ENCODE results near the gene PKM.
A peak's percentile ranks its signal among the peaks of the same experiment; 100 is the strongest.

Gene PKM

GRCh38 chr15:72161361-72162132 is 69.4 kb downstream of the PKM start:
- H3K9me3 ChIP-seq (ENCODE audit: insufficient read depth, low read depth, low read length), result no peaks in the 10 kb centered on the region
- no peak overlapping the region for H3K9ac ChIP-seq (ENCODE audit: low read depth, low read length)
- H3K36me3 ChIP-seq (ENCODE audit: insufficient read depth, low read depth, low read length), result no peaks in the 10 kb centered on the region
- H3K27me3 ChIP-seq (ENCODE audit: insufficient read depth, low read length), result no peaks in the 10 kb centered on the region
- H3K4me3 ChIP-seq (ENCODE audit: low read length), result no peak overlapping the region
- no peak overlapping the region for H3K27ac ChIP-seq (ENCODE audit: low read length)
- no peaks in the 10 kb centered on the region for H3K4me1 ChIP-seq (ENCODE audit: insufficient read depth, low read length)

- Histone ChIP-seq H3K9ac (ENCODE audit: low read depth, low read length) (no peak overlapping the region), H3K27me3 (ENCODE audit: insufficient read depth, low read length) (peaks cover 2% of the 10 kb centered on the region), H3K4me1 (ENCODE audit: insufficient read depth, low read length) (peaks cover 1% of the 10 kb centered on the region; the same call in 1 of the 2 replicates), H3K36me3 (ENCODE audit: insufficient read depth, low read depth, low read length) (no peaks in the 10 kb centered on the region), H3K27ac (ENCODE audit: low read length) (no peak overlapping the region), H3K4me3 (ENCODE audit: low read length) (no peak overlapping the region), H3K9me3 (ENCODE audit: insufficient read depth, low read depth, low read length) (no peaks in the 10 kb centered on the region)
Observed at GRCh38 chr15:72160696-72161245, 70.2 kb downstream of the PKM start.

GRCh38 chr15:72156928-72157327 is 74.1 kb downstream of the PKM start:
- no peaks in the 10 kb centered on the region for H3K36me3 ChIP-seq (ENCODE audit: insufficient read depth, low read depth, low read length)
- peaks cover 3% of the 10 kb centered on the region; the same call in 1 of the 2 replicates for H3K4me1 ChIP-seq (ENCODE audit: insufficient read depth, low read length)
- peaks cover 16% of the 10 kb centered on the region for H3K27me3 ChIP-seq (ENCODE audit: insufficient read depth, low read length)
- no peak overlapping the region for H3K4me3 ChIP-seq (ENCODE audit: low read length)
- H3K27ac ChIP-seq (ENCODE audit: low read length), result no peak overlapping the region
- H3K9ac ChIP-seq (ENCODE audit: low read depth, low read length), result no peak overlapping the region
- H3K9me3 ChIP-seq (ENCODE audit: insufficient read depth, low read depth, low read length), result no peaks in the 10 kb centered on the region

GRCh38 chr15:72155635-72156616 is 75.1 kb downstream of the PKM start:
- peak overlapping the region; percentile 35; the same call in 1 of the 2 replicates for H3K4me3 ChIP-seq (ENCODE audit: low read length)
- peaks cover 3% of the 10 kb centered on the region; the same call in 1 of the 2 replicates for H3K4me1 ChIP-seq (ENCODE audit: insufficient read depth, low read length)
- H3K27ac ChIP-seq (ENCODE audit: low read length), result no peak overlapping the region
- H3K27me3 ChIP-seq (ENCODE audit: insufficient read depth, low read length), result peaks cover 16% of the 10 kb centered on the region
- H3K36me3 ChIP-seq (ENCODE audit: insufficient read depth, low read depth, low read length), result no peaks in the 10 kb centered on the region
- H3K9me3 ChIP-seq (ENCODE audit: insufficient read depth, low read depth, low read length), result no peaks in the 10 kb centered on the region
- no peak overlapping the region for H3K9ac ChIP-seq (ENCODE audit: low read depth, low read length)

GRCh38 chr15:72155003-72155621 is 75.9 kb downstream of the PKM start:
- no peak overlapping the region for H3K9ac ChIP-seq (ENCODE audit: low read depth, low read length)
- H3K36me3 ChIP-seq (ENCODE audit: insufficient read depth, low read depth, low read length), result no peaks in the 10 kb centered on the region
- H3K9me3 ChIP-seq (ENCODE audit: insufficient read depth, low read depth, low read length), result no peaks in the 10 kb centered on the region
- H3K27me3 ChIP-seq (ENCODE audit: insufficient read depth, low read length), result peaks cover 16% of the 10 kb centered on the region
- no peak overlapping the region for H3K4me3 ChIP-seq (ENCODE audit: low read length)
- H3K4me1 ChIP-seq (ENCODE audit: insufficient read depth, low read length), result peaks cover 3% of the 10 kb centered on the region; the same call in 1 of the 2 replicates
- no peak overlapping the region for H3K27ac ChIP-seq (ENCODE audit: low read length)

- Histone ChIP-seq H3K4me1 (ENCODE audit: insufficient read depth, low read length) (peaks cover 3% of the 10 kb centered on the region; the same call in 1 of the 2 replicates), H3K4me3 (ENCODE audit: low read length) (no peak overlapping the region), H3K27me3 (ENCODE audit: insufficient read depth, low read length) (peaks cover 16% of the 10 kb centered on the region), H3K36me3 (ENCODE audit: insufficient read depth, low read depth, low read length) (no peaks in the 10 kb centered on the region), H3K27ac (ENCODE audit: low read length) (no peak overlapping the region), H3K9ac (ENCODE audit: low read depth, low read length) (no peak overlapping the region), H3K9me3 (ENCODE audit: insufficient read depth, low read depth, low read length) (no peaks in the 10 kb centered on the region)
Observed at GRCh38 chr15:72154316-72154715, 76.7 kb downstream of the PKM start.

GRCh38 chr15:72153269-72154000 is 77.6 kb downstream of the PKM start:
- H3K4me3 ChIP-seq (ENCODE audit: low read length), result no peak overlapping the region
- peaks cover 3% of the 10 kb centered on the region; the same call in 1 of the 2 replicates for H3K4me1 ChIP-seq (ENCODE audit: insufficient read depth, low read length)
- H3K27ac ChIP-seq (ENCODE audit: low read length), result no peak overlapping the region
- H3K36me3 ChIP-seq (ENCODE audit: insufficient read depth, low read depth, low read length), result no peaks in the 10 kb centered on the region
- H3K27me3 ChIP-seq (ENCODE audit: insufficient read depth, low read length), result peaks cover 16% of the 10 kb centered on the region
- no peak overlapping the region for H3K9ac ChIP-seq (ENCODE audit: low read depth, low read length)
- no peaks in the 10 kb centered on the region for H3K9me3 ChIP-seq (ENCODE audit: insufficient read depth, low read depth, low read length)

All from iPS-20b (cell line).